ENCODE results near the gene CCDC15.

DNA sequence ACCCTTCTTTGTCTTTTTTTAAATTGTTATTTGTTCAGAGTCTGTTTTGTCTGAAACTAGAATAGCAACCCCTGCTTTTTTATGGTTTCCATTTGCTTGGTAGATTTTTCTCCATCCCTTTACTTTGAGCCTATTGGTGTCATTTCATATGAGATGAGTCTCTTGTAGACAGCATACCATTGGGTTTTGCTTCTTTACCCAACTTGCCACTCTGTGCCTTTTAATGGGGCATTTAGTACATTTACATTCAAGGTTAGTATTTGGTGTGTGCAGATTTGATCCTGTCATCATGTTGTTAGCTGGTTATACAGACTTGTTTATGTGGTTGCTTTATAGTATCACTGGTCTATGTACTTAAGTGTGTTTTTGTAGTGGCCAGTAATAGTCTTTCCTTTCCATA, 28.0 kb downstream of the CCDC15 start:
- TF ChIP-seq POLR2A (IDR thresholded peaks at IDR 0.05; ENCODE audit: insufficient read depth in 1 of 2, low read depth in 2 of 2, low read length in 2 of 2) = no peak
- TF ChIP-seq ZNF274 (CRISPR knock-in tag; IDR thresholded peaks at IDR 0.05) = no peak
- no peak for TF ChIP-seq ZFP36L1 (CRISPR knock-in tag; IDR thresholded peaks at IDR 0.05)
- TF ChIP-seq, protein P1, sequence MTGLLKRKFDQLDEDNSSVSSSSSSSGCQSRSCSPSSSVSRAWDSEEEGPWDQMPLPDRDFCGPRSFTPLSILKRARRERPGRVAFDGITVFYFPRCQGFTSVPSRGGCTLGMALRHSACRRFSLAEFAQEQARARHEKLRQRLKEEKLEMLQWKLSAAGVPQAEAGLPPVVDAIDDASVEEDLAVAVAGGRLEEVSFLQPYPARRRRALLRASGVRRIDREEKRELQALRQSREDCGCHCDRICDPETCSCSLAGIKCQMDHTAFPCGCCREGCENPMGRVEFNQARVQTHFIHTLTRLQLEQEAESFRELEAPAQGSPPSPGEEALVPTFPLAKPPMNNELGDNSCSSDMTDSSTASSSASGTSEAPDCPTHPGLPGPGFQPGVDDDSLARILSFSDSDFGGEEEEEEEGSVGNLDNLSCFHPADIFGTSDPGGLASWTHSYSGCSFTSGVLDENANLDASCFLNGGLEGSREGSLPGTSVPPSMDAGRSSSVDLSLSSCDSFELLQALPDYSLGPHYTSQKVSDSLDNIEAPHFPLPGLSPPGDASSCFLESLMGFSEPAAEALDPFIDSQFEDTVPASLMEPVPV (CRISPR knock-in tag; IDR thresholded peaks at IDR 0.05) = no peak
- TF ChIP-seq ZNF556 (CRISPR knock-in tag; IDR thresholded peaks at IDR 0.05; ENCODE audit: borderline replicate concordance) = no peak

All from HepG2 (cell line).